Progenitor cell of endocrine pancreas (in vitro differentiated cells): ENCODE results near the gene GABBR2. TPM values are rescaled to one million over a fixed set of nuclear protein-coding genes. Genes with fewer than 3 reads are reported as not detected.

Source experiments
- DNase-seq: peaks from one replicate; pipeline ENCODE4 v3.0.0; 2021; ENCODE audit warnings: low spot score; ENCODE audit not compliant: unreplicated experiment
- H3K27ac Mint-ChIP-seq: 2 replicates; pipeline ENCODE4 v1.8.0; 2021; ENCODE audit warnings: mild to moderate bottlenecking, moderate library complexity, mixed read lengths
- H3K27me3 Mint-ChIP-seq: 2 replicates; pipeline ENCODE4 v1.8.0; 2021; ENCODE audit warnings: mixed read lengths
- H3K36me3 Mint-ChIP-seq: 2 replicates; pipeline ENCODE4 v1.8.0; 2022; ENCODE audit warnings: mixed read lengths; ENCODE audit not compliant: insufficient read depth
- H3K4me1 Mint-ChIP-seq: 2 replicates; pipeline ENCODE4 v1.8.0; 2021; ENCODE audit warnings: low read depth, mixed read lengths
- H3K4me3 Mint-ChIP-seq: 2 replicates; pipeline ENCODE4 v1.8.0; 2021; ENCODE audit warnings: low read depth, mild to moderate bottlenecking, moderate library complexity, mixed read lengths
- H3K9me3 Mint-ChIP-seq: 2 replicates; pipeline ENCODE4 v1.8.0; 2021; ENCODE audit warnings: low read depth, mixed read lengths
- CTCF ChIP-seq: fragments of 200-600 bp; sonication (generic); IDR thresholded peaks from one replicate; pipeline ENCODE4 v1.5.0; 2021; ENCODE audit warnings: antibody characterized with exemption, mild to moderate bottlenecking; ENCODE audit not compliant: unreplicated experiment
- total RNA-seq: library from RNA; stranded (reverse); gene quantifications from 2 replicates; pipeline ENCODE4 v1.2.1, GENCODE V29; 2021

The GABBR2 gene
- total RNA-seq, 1 donor from 2014 or later = 0.84 TPM

GRCh38 chr9:98381311-98382103 is 327.2 kb downstream of the GABBR2 start:
- H3K36me3 Mint-ChIP-seq = no peaks in the 10 kb centered on the region
- TF ChIP-seq CTCF = no peak
- H3K27me3 Mint-ChIP-seq = no peaks in the 10 kb centered on the region
- peaks cover 3% of the 10 kb centered on the region for H3K4me1 Mint-ChIP-seq
- no peak overlapping the region for H3K27ac Mint-ChIP-seq
- H3K4me3 Mint-ChIP-seq = no peak overlapping the region
- no peaks in the 10 kb centered on the region for H3K9me3 Mint-ChIP-seq
- DNase-seq = no peak

- no peaks in the 10 kb centered on the region for H3K27me3 Mint-ChIP-seq
- H3K9me3 Mint-ChIP-seq = no peaks in the 10 kb centered on the region
- no peak for DNase-seq
- no peak overlapping the region for H3K27ac Mint-ChIP-seq
- peaks cover 7% of the 10 kb centered on the region for H3K4me1 Mint-ChIP-seq
- TF ChIP-seq CTCF = no peak
- H3K36me3 Mint-ChIP-seq = no peaks in the 10 kb centered on the region
- no peak overlapping the region for H3K4me3 Mint-ChIP-seq
Observed at GRCh38 chr9:98380065-98380681, 328.6 kb downstream of the GABBR2 start.

- Mint-ChIP-seq H3K27ac (no peak overlapping the region), H3K4me1 (peaks cover 11% of the 10 kb centered on the region), H3K27me3 (no peaks in the 10 kb centered on the region), H3K4me3 (no peak overlapping the region), H3K9me3 (no peaks in the 10 kb centered on the region), H3K36me3 (no peaks in the 10 kb centered on the region)
- no peak for TF ChIP-seq CTCF
- no peak for DNase-seq
Observed at GRCh38 chr9:98379572-98379971, 329.2 kb downstream of the GABBR2 start.

GRCh38 chr9:98378794-98379193 is 329.9 kb downstream of the GABBR2 start:
- no peaks in the 10 kb centered on the region for H3K36me3 Mint-ChIP-seq
- H3K4me1 Mint-ChIP-seq = peaks cover 15% of the 10 kb centered on the region
- no peaks in the 10 kb centered on the region for H3K27me3 Mint-ChIP-seq
- no peak overlapping the region for H3K27ac Mint-ChIP-seq
- no peak for DNase-seq
- no peak for TF ChIP-seq CTCF
- H3K4me3 Mint-ChIP-seq = no peak overlapping the region
- H3K9me3 Mint-ChIP-seq = no peaks in the 10 kb centered on the region

GRCh38 chr9:98378206-98378780 is 330.4 kb downstream of the GABBR2 start:
- Mint-ChIP-seq H3K4me1 (peaks cover 15% of the 10 kb centered on the region), H3K9me3 (no peaks in the 10 kb centered on the region), H3K36me3 (no peaks in the 10 kb centered on the region), H3K27ac (no peak overlapping the region), H3K27me3 (no peaks in the 10 kb centered on the region), H3K4me3 (no peak overlapping the region)
- no peak for TF ChIP-seq CTCF
- no peak for DNase-seq
